Loucy (cell line): ENCODE results near the gene GSDMA.

ENCODE experiments used
- EZH2phosphoT487 ChIP-seq: fragments of 200-600 bp; IDR thresholded peaks from 2 replicates; pipeline ENCODE4 v1.6.1; 2018; ENCODE audit warnings: antibody characterized with exemption, mild to moderate bottlenecking, moderate library complexity, borderline replicate concordance
- TF ChIP-seq, protein P1 (sequence below): fragments of 200-600 bp; sonication (generic); conservative IDR thresholded peaks from 2 replicates; pipeline ENCODE4 v1.5.1; 2014; ENCODE audit warnings: mild to moderate bottlenecking, antibody characterized with exemption, low read length

DNA sequence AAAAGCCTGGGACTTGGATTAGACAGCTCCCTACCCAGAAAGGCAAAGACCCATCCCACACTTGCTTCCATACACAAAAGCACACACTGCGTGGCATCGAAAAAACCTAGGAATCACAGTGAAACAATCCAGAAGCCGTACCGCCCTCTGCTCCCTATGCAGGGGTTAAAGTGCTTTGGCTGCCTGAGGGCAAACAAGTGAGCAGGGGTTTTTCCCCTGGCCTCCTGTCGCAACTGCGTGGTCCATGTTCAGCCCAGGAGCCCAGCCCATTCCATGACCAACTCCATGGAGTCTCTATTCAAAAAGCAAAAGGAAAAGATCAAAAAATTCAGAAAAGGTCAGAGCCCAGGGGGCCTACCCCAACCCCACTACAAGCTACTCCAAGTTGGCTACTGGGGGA lies 40.8 kb upstream of the GSDMA start:
- TF ChIP-seq, protein P1, sequence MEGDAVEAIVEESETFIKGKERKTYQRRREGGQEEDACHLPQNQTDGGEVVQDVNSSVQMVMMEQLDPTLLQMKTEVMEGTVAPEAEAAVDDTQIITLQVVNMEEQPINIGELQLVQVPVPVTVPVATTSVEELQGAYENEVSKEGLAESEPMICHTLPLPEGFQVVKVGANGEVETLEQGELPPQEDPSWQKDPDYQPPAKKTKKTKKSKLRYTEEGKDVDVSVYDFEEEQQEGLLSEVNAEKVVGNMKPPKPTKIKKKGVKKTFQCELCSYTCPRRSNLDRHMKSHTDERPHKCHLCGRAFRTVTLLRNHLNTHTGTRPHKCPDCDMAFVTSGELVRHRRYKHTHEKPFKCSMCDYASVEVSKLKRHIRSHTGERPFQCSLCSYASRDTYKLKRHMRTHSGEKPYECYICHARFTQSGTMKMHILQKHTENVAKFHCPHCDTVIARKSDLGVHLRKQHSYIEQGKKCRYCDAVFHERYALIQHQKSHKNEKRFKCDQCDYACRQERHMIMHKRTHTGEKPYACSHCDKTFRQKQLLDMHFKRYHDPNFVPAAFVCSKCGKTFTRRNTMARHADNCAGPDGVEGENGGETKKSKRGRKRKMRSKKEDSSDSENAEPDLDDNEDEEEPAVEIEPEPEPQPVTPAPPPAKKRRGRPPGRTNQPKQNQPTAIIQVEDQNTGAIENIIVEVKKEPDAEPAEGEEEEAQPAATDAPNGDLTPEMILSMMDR, result no peak
- TF ChIP-seq EZH2phosphoT487, result no peak
